NCI-H774 (cell line): ENCODE data around the gene RRAD.

Experiments used
- DNase-seq: peaks from one replicate; lab custom pipeline; 2025; lab: John Stamatoyannopoulos, UW

RRAD gene

GRCh38 chr16:66917741-66918140 is 7.6 kb downstream of the RRAD start:
- DNase-seq = no peak

- no peak for DNase-seq
These were observed 8.8 kb downstream of the RRAD start for GRCh38 chr16:66916518-66916917.

- no peak for DNase-seq
These were observed 10.3 kb downstream of the RRAD start for GRCh38 chr16:66915041-66915440.

GRCh38 chr16:66914541-66914940 is 10.8 kb downstream of the RRAD start:
- no peak for DNase-seq

DNA sequence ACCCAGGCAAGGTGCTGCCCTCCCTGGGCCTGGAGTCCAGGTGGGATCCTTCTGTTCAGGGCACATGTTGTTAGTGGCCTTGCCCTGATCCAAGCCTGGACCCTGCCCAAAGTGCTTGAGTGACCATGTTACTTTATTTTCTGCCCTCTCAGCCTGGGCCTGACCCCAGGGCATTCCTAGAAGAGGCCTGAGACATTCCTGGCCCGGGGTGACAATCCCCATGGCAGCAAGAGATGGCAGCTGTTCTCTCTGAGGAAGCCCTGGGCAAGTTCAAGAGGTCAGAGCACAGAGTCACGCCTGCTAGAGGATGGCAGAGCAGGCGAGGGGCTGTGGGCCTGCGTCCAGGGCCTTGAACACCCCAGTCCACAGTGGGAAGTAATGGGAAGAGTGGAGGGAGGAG is 11.6 kb downstream of the RRAD start:
- DNase-seq = no peak

DNA sequence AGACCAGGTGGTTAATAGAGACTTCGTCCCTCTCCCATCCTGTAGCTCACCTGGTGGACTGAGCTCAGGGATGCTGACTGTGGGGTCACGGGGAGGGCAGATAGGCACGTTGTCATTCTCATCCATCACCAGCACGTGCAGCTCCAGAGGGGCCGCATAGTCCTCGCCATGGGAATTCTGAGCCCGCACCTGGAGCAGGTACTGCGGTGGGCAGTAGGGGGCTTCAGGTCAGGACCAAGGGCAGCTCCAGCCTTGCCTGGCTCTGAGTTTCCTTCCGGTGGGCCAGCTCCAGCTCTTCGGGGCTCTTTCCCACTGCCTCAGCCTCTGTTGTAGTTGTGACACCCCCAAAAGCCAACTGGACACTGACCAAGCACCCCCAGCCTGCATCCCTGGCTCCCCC is 12.3 kb downstream of the RRAD start:
- DNase-seq = no peak

DNA sequence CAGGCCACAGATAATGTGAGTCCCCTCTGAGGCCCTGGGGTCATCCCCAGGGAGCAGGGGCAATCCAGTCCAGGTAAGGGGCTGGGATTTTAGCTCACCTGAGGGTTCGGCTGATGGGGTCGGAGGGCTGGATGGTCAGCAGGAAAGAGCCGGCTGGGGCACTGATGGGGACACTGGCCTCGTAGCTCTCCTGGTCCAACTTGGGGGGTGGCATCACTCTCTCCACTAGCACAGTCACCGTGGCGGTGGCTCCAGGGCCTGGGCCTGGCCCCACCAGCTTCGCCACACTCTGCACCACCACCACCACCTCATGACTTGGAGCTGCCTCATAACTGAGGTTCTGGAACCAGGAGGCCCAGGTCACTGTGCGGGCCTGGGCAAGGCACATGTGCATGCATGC is 13.5 kb downstream of the RRAD start:
- DNase-seq = no peak

- no peak for DNase-seq
These were observed 14.2 kb downstream of the RRAD start for GRCh38 chr16:66911112-66911511.

DNA sequence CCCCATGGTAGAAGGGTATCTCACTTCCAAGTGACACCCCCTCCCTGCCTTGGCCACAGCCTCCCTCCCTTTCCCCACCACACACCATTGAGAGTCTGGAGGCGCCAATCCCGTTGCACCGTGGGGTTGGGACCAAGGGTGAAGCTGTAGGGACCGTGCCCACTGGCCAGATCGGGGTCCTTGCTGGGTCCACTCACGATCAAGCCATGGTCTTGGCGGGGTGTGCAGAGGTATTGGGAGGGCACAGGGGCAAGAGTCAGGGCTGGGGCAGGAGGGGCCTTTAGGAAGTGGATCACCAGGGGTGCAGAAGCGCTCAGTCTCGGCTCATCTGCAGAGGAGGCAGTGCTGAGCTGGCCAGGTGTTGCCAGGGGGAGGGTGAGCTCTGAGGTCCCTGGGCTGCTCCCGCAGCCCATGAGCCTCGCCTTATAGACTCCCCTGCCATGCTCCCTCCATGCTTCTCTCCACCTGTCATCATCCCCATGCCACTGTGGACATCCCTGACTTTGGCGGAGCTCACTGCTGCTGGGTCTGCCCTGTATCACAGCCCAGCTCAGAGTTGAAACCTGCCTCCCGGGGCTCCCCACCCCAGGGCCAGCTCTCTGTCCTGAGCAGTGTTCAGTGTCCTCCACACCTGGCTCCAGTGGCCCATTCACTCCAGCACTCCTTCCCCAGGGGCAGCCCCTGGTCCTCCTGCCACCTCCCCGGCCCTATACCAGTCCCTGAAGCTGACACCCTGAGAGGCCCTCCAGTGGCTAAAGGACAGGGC is 15.0 kb downstream of the RRAD start:
- no peak for DNase-seq

DNA sequence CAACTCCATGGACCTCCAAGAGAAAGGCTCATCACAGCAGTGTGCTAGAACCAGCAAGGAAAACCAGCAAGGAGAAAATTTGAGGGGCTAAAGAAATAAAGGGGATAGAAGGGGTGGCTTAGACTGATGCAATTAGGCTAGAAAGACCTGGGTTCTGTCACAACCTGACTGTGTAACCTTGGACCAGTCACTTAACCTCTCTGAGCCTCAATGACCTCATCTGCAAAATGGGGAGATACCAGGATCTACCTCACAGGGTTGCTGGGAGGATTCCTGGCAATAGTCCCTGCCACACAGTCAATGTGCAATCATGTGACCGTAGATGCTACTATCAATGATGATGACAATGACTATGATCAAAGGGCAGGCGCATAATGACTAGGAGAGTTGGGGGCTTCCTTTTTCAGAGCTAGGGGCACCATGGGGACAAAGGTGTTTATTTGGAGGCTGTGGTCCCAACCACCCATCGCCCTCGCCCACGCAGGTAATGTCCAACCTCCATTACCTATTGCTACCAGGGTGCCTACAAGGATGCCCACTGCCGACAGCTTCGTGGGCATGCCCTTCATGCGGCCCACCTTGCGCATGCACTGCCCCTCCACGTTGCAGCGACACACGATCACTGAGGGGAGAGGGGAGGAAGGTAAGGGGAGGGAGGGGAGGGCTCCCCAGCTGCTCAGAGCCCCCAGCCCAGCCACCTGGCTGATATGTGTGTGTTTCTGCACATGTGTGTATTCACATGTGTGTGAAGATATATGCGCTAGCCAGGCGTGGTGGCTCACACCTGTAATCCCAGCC is 16.4 kb downstream of the RRAD start:
- DNase-seq = no peak

- DNase-seq = no peak
These were observed 17.2 kb downstream of the RRAD start for GRCh38 chr16:66908116-66908515.

DNA sequence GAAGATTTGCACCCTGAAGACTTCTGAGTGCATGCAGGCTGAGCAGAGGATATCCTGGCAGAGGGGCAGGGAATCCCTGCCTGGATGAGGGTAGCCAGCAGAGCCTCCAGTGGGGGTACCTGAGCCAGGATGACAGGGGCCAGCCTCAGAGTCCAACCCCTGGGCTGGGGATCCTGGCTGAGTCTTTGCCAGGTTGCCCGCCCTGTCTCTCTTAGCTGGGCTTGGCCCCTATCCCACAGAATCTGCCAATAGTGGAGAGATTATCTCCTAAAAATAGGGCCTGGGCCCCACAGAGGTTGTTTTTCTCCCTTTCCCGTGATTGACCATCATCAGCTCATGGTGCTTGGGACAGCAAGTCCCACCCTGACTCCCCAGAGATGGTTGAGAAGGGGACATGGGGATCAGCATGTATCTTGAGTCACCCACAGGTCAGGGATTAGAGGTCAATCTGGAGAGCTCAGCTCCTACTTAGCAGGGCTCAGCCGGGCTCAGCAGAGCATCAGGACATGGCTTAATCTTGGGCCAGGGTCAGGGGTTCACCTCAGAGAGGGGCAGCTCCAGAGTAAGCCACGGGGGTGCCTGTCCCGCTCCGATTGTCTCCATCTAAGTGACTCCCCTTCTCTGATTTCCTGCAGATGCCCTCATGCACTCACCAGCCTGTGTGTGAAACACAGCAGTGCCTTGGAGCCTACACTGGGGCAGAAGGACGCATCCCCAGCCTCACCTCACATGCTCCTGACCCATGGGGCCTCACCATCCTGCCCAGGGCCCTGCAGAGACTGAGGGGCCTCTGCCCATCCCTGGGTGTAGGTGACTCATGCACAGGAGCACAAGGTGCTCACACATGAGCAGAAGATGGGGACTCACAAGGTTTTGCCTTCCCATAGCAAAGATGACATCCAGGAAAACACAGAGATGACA is 18.2 kb downstream of the RRAD start:
- no peak for DNase-seq

GRCh38 chr16:66905633-66906539 is 19.4 kb downstream of the RRAD start:
- no peak for DNase-seq

DNA sequence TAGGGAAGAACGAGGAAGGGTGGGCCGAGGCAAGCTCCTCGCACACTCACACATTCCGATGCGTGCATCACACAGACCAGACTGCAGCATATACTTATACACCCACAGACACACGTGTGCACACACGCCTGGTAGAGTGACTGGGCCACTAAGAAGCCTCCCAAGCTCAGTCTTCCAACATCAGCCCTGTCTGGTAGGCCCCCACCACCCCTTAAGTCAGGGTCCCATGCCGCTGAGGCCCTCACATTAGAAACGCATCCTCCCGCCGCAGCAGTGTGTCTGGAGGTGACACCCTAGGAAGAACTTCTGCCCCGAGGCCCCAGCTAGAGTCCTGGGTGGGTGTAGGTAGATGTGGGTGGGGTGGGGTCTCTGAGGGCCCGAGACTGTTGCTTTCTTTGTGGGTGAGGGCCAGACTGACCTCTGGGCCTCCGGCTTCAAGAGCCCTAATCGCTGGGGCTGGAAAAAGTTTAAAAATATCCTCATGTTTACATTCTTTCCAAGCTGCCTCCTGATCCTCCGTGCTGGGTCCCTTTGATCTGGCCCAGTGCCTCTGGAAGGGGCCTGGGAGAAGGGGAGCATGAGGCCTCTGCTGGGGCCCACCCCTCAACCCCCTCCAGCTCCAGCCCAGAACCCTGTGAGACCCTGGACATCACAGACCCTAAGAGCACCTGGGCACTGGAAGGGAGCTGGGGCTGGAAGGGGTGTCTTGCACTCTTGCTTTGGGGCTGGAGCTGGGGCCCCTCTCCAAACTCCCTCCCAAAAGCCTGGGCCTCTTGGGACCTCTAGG is 20.3 kb downstream of the RRAD start:
- DNase-seq = no peak

- DNase-seq = no peak
These were observed 20.9 kb downstream of the RRAD start for GRCh38 chr16:66904428-66904845.

- no peak for DNase-seq
These were observed 21.5 kb downstream of the RRAD start for GRCh38 chr16:66903544-66904427.

DNA sequence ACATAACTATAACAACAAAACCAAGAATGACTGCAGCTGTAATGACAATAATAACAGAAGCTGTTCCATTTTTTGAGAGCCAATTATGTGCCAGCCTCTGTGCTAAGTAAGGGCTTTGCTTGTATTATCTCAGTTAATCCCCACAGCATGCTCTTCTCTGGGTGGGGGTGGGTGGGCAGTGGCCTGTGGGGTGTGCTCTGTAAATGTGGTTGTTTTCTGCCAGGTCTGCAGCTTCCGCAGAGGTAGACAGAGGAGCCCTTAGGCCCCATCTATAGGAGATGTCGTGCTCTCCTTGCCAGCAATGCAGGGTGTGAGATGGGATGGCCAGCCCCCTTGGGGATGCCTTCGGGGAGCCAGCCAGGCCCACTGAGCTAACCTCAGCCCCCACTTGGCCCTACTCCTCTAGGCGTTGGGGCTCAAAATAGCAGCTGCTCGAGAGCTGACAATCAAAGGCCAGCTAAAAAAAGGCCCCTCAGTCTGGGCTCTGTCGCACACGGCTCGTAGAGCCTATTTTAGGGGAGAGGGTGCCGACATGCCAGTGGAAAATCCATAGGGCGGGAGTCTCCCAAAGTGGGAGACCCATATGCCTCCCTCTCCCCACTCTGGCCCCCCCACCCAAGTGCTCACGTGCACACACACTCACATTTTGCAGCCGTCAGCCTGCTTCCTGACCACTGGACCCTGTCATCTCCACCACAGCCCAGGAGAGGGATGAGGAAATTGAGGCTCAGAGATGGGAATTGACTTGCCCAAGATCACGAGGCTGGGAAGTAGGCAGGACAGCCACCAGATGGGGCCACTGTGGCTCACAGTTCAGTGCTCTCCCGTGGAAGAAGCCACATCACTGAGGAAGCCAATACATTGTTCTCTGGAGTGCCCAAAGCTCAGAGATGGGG is 22.4 kb downstream of the RRAD start:
- DNase-seq = no peak

- no peak for DNase-seq
These were observed 23.7 kb downstream of the RRAD start for GRCh38 chr16:66901626-66902025.
